ENCODE measurements around the gene PPHLN1. TPM values are rescaled to one million over a fixed set of nuclear protein-coding genes. Genes with fewer than 3 reads are reported as not detected.

Gene PPHLN1
- total and polyA plus RNA-seq, 2 of the 8 experiments (the other 6 are each of a cell fraction or from before 2014, with no cell fraction given): 34.3 to 71.6 TPM

Small RNA genes within 50 kb of the gene (microRNA-seq; reads per million reads assigned to microRNA genes)
- gene MIR7851 (ENCODE audit: borderline microRNAs expressed in 2 of 2, borderline number of aligned reads in 2 of 2, borderline replicate concordance in 1 of 2): 0.20 to 0.23 reads per million in 2 experiments

Small RNA genes within 50 kb of the gene (small RNA-seq; reads per million reads assigned to genes)
- gene MIR7851 (ENCODE audit: insufficient read depth): 1.0 reads per million
- not detected for gene RF00019 (ENCODE audit: insufficient read depth)
- gene RF00090 (ENCODE audit: insufficient read depth): not detected
- gene RNU6-249P (ENCODE audit: insufficient read depth): not detected

Other genes starting within 250 kb of the PPHLN1 start
- gene GXYLT1, start 181.3 kb upstream of the PPHLN1 start, total RNA-seq (2021; fragmentation: NEBNext Ultra II Directional; extraction: Animal tissue kit (Norgen Biotek cat#: 25700)): 10.0 and 10.7 TPM in 2 replicates
- gene GXYLT1, start 181.3 kb upstream of the PPHLN1 start, polyA plus RNA-seq (2011; rRNA removed): 1.9 and 3.1 TPM in 2 replicates
- gene YAF2, start 87.9 kb upstream of the PPHLN1 start, total RNA-seq (2021; fragmentation: NEBNext Ultra II Directional; extraction: Animal tissue kit (Norgen Biotek cat#: 25700)): 2.2 and 2.7 TPM in 2 replicates
- 0.50 and 0.75 TPM in 2 replicates for gene YAF2, start 87.9 kb upstream of the PPHLN1 start, polyA plus RNA-seq (2011; rRNA removed)
- 52.5 and 55.9 TPM in 2 replicates for gene ZCRB1, start 73 bp upstream of the PPHLN1 start, total RNA-seq (2021; fragmentation: NEBNext Ultra II Directional; extraction: Animal tissue kit (Norgen Biotek cat#: 25700))
- 12.9 and 22.0 TPM in 2 replicates for gene ZCRB1, start 73 bp upstream of the PPHLN1 start, polyA plus RNA-seq (2011; rRNA removed)

Measured in H1 (cell line).